BE2C (cell line): ENCODE data around the gene VWA7.

Experiments
- DNase-seq: peaks from one replicate; pipeline ENCODE4 v3.0.0-alpha.2; 2020
- H3K27me3 ChIP-seq: fragments of 250-450 bp; sonication (Bioruptor Pico); 2 replicates; pipeline ENCODE4 v1.5.1; 2020; ENCODE audit warnings: mild to moderate bottlenecking
- H3K36me3 ChIP-seq: fragments of 250-450 bp; sonication (Bioruptor Pico); 2 replicates; pipeline ENCODE4 v1.5.1; 2020; ENCODE audit warnings: mild to moderate bottlenecking
- H3K4me1 ChIP-seq: fragments of 250-450 bp; sonication (Bioruptor Pico); 2 replicates; pipeline ENCODE4 v1.5.1; 2020
- H3K4me3 ChIP-seq: 2 replicates; pipeline ENCODE4 v1.5.1; 2011; ENCODE audit warnings: low read depth, low read length
- H3K9me3 ChIP-seq: fragments of 250-450 bp; sonication (Bioruptor Pico); 2 replicates; pipeline ENCODE4 v1.5.1; 2020
- TF ChIP-seq, protein P1 (sequence below): IDR thresholded peaks from 2 replicates; pipeline ENCODE4 v1.5.1; 2012; ENCODE audit warnings: mild to moderate bottlenecking, low read depth, low read length

The VWA7 gene

DNA sequence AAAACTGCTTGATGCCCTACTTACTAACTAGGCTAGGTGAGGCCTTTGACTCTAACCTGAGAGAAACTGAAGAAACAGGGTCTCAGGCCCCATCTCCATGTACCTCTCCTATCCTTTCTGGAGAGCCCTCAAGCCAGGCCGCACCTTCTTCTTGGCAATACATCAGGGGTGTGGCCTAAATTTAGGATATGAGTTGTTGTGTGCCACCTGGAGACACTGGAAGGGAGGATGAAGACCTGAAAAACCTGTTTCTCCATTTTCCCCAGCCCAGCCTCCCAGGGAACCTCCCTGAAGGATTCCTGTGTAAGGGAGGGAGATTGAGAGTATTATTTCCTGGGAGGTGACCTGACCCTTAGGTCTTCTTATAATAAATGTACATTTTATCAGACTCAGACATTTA lies 58.9 kb downstream of the VWA7 start:
- TF ChIP-seq, protein P1, sequence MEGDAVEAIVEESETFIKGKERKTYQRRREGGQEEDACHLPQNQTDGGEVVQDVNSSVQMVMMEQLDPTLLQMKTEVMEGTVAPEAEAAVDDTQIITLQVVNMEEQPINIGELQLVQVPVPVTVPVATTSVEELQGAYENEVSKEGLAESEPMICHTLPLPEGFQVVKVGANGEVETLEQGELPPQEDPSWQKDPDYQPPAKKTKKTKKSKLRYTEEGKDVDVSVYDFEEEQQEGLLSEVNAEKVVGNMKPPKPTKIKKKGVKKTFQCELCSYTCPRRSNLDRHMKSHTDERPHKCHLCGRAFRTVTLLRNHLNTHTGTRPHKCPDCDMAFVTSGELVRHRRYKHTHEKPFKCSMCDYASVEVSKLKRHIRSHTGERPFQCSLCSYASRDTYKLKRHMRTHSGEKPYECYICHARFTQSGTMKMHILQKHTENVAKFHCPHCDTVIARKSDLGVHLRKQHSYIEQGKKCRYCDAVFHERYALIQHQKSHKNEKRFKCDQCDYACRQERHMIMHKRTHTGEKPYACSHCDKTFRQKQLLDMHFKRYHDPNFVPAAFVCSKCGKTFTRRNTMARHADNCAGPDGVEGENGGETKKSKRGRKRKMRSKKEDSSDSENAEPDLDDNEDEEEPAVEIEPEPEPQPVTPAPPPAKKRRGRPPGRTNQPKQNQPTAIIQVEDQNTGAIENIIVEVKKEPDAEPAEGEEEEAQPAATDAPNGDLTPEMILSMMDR, result no peak
- no peak for DNase-seq
- Histone ChIP-seq H3K27me3 (no peaks in the 10 kb centered on the region), H3K4me3 (no peak overlapping the region), H3K36me3 (no peaks in the 10 kb centered on the region), H3K4me1 (no peaks in the 10 kb centered on the region; the same call in 1 of the 2 replicates), H3K9me3 (no peaks in the 10 kb centered on the region)

DNA sequence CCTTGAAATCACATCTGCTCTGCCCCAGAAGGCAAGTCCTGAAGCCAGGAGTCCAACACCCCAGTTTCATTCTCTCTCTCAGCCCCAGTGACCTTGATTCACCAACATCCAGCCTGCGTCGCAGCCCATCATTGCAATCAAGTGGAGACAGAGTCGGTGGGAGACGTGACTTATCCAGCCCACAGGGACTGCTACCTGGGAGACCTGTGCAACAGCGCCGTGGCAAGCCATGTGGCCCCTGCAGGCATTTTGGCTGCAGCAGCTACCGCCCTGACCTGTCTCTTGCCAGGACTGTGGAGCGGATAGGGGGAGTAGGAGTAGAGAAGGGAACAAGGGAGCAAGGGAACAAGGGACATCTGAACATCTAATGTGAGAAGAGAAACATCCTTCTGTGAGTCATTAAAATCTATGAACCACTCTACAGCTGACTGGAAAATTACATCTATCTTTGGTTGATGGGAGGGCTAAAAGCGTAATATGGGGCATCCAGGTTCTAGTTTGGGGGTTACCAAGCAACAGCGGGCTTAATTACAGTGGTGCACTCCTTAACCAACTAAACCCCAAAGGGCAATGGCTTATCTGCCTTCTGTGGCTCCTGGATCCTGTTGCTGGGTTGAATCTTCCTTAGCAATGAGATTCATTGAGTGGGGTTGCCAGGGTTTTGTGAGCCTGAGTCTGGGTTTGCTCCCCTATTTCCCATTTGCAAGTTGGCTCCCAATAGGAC lies 59.5 kb downstream of the VWA7 start:
- no peaks in the 10 kb centered on the region for H3K9me3 ChIP-seq
- no peak for DNase-seq
- no peak overlapping the region for H3K4me3 ChIP-seq

More for the DNA sequence above, 59.5 kb downstream of the VWA7 start:
- no peaks in the 10 kb centered on the region for H3K4me1 ChIP-seq
- no peaks in the 10 kb centered on the region for H3K36me3 ChIP-seq
- H3K27me3 ChIP-seq, result no peaks in the 10 kb centered on the region
- TF ChIP-seq, protein P1, result no peak
